Nephron progenitor cell (in vitro differentiated cells): ENCODE data around the gene B3GNT8.

Source experiments
- DNase-seq: peaks from one replicate; pipeline ENCODE4 v3.0.0; 2021
- H3K27ac Mint-ChIP-seq: 2 replicates; pipeline ENCODE4 v1.8.0; 2021; ENCODE audit warnings: mild to moderate bottlenecking, moderate library complexity, mixed read lengths
- H3K27me3 Mint-ChIP-seq: 2 replicates; pipeline ENCODE4 v1.8.0; 2021; ENCODE audit warnings: mild to moderate bottlenecking, low read depth, mixed read lengths; ENCODE audit not compliant: poor library complexity
- H3K36me3 Mint-ChIP-seq: 2 replicates; pipeline ENCODE4 v1.8.0; 2021; ENCODE audit warnings: low read depth, mixed read lengths
- H3K4me1 Mint-ChIP-seq: 2 replicates; pipeline ENCODE4 v1.8.0; 2021; ENCODE audit warnings: mixed read lengths
- H3K4me3 Mint-ChIP-seq: 2 replicates; pipeline ENCODE4 v1.8.0; 2021; ENCODE audit warnings: mild to moderate bottlenecking, moderate library complexity, mixed read lengths
- H3K9me3 Mint-ChIP-seq: 2 replicates; pipeline ENCODE4 v1.8.0; 2021; ENCODE audit warnings: mild to moderate bottlenecking, moderate library complexity, mixed read lengths
- CTCF ChIP-seq: fragments of 200-600 bp; sonication (generic); IDR thresholded peaks from 2 replicates; pipeline ENCODE4 v1.5.0; 2021; ENCODE audit warnings: antibody characterized with exemption

B3GNT8 gene

GRCh38 chr19:41402010-41402409, 25.2 kb downstream of the B3GNT8 start:
- TF ChIP-seq CTCF = no peak

GRCh38 chr19:41401483-41401882, 25.7 kb downstream of the B3GNT8 start:
- Mint-ChIP-seq H3K4me1 (peaks cover 29% of the 10 kb centered on the region), H3K4me3 (no peak overlapping the region), H3K27me3 (no peaks in the 10 kb centered on the region), H3K9me3 (no peaks in the 10 kb centered on the region), H3K36me3 (peaks cover 4% of the 10 kb centered on the region), H3K27ac (peak overlapping the region; percentile 78)
- no peak for DNase-seq
- TF ChIP-seq CTCF = no peak

More at GRCh38 chr19:41402010-41402409, 25.2 kb downstream of the B3GNT8 start:
- H3K4me1 Mint-ChIP-seq = peaks cover 27% of the 10 kb centered on the region
- DNase-seq = no peak
- H3K27ac Mint-ChIP-seq = no peak overlapping the region
- no peaks in the 10 kb centered on the region for H3K9me3 Mint-ChIP-seq
- H3K4me3 Mint-ChIP-seq = no peak overlapping the region
- peaks cover 4% of the 10 kb centered on the region for H3K36me3 Mint-ChIP-seq
- no peaks in the 10 kb centered on the region for H3K27me3 Mint-ChIP-seq

GRCh38 chr19:41399525-41399924, 27.6 kb downstream of the B3GNT8 start:
- TF ChIP-seq CTCF = no peak
- peak overlapping the region; percentile 100 for H3K4me3 Mint-ChIP-seq
- H3K27ac Mint-ChIP-seq = no peak overlapping the region

GRCh38 chr19:41399091-41399490, 28.1 kb downstream of the B3GNT8 start:
- Mint-ChIP-seq H3K27ac (peak overlapping the region; percentile 20), H3K4me1 (peaks cover 44% of the 10 kb centered on the region), H3K36me3 (peaks cover 4% of the 10 kb centered on the region), H3K27me3 (no peaks in the 10 kb centered on the region), H3K9me3 (no peaks in the 10 kb centered on the region), H3K4me3 (peak overlapping the region; percentile 100)
- no peak for TF ChIP-seq CTCF
- no peak for DNase-seq

More at GRCh38 chr19:41399525-41399924, 27.6 kb downstream of the B3GNT8 start:
- no peak for DNase-seq
- Mint-ChIP-seq H3K4me1 (peaks cover 44% of the 10 kb centered on the region), H3K9me3 (no peaks in the 10 kb centered on the region), H3K27me3 (no peaks in the 10 kb centered on the region), H3K36me3 (peaks cover 4% of the 10 kb centered on the region)

GRCh38 chr19:41398598-41398997, 28.6 kb downstream of the B3GNT8 start:
- Mint-ChIP-seq H3K4me3 (peak overlapping the region; percentile 100), H3K9me3 (no peaks in the 10 kb centered on the region), H3K27ac (peak overlapping the region; percentile 20), H3K27me3 (no peaks in the 10 kb centered on the region), H3K4me1 (peaks cover 44% of the 10 kb centered on the region), H3K36me3 (peaks cover 4% of the 10 kb centered on the region)
- no peak for TF ChIP-seq CTCF
- no peak for DNase-seq

- H3K27ac Mint-ChIP-seq = peak overlapping the region; percentile 100
- no peak for DNase-seq
- peaks cover 44% of the 10 kb centered on the region for H3K4me1 Mint-ChIP-seq
- H3K4me3 Mint-ChIP-seq = peak overlapping the region; percentile 100
- TF ChIP-seq CTCF = no peak
- H3K9me3 Mint-ChIP-seq = no peaks in the 10 kb centered on the region
- H3K36me3 Mint-ChIP-seq = peaks cover 3% of the 10 kb centered on the region
- no peaks in the 10 kb centered on the region for H3K27me3 Mint-ChIP-seq
Observed at GRCh38 chr19:41398050-41398418, 29.1 kb downstream of the B3GNT8 start.
